ENCODE data around the gene CFAP65.

CFAP65 gene

DNA sequence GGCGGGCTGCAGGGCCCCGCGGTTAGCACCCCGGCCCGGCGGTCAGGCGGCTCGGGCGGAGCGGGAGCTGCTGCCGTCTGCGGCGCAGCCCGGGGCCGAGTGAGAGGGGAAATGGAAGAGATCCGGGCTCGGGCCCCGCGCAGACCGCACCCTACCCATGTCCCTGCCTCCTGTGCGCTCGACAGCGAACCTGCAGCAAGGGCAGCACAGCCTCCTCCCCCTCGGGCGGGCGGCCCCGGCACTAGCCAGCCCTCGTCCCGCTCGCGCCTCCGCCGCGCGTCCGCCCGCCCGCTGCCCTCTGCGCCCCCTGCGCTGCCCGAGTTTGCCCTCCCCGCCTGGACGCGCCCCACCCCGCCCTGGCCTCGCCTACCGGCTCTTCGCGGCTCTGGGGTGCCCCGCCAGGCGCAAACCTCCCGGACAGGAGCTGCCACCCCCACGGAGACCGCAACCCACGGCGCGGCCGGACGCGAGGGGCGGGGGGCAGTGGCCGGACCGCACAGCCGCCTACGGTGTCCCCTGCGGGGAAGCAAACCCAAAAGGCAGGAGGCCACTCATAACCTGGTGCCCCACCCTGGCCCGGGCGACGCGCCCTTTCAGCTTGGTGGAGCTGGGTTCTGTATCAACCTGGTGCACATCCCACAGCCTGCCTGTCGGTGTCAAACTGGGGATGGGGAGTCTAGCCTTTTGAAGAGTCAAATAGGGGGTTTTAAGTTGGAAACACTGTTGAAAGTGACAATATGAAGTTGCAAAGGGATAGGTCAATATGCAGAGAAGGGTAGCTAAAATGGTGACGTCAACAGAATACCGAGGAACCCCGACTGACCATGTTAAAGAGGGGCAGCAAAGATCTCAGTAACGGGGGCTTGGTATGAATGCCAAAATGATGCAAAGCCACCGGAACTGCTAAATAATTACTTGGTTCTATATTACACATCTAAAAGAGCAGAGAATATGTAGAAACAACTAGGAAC lies 19.8 kb upstream of the CFAP65 start, which contains the start of gene IHH:
Gene IHH (minus strand): TSS at position 101 of the 971 bp plus-strand sequence. CDS start 454 bp downstream, outside the sequence.
- no peak for DNase-seq

DNA sequence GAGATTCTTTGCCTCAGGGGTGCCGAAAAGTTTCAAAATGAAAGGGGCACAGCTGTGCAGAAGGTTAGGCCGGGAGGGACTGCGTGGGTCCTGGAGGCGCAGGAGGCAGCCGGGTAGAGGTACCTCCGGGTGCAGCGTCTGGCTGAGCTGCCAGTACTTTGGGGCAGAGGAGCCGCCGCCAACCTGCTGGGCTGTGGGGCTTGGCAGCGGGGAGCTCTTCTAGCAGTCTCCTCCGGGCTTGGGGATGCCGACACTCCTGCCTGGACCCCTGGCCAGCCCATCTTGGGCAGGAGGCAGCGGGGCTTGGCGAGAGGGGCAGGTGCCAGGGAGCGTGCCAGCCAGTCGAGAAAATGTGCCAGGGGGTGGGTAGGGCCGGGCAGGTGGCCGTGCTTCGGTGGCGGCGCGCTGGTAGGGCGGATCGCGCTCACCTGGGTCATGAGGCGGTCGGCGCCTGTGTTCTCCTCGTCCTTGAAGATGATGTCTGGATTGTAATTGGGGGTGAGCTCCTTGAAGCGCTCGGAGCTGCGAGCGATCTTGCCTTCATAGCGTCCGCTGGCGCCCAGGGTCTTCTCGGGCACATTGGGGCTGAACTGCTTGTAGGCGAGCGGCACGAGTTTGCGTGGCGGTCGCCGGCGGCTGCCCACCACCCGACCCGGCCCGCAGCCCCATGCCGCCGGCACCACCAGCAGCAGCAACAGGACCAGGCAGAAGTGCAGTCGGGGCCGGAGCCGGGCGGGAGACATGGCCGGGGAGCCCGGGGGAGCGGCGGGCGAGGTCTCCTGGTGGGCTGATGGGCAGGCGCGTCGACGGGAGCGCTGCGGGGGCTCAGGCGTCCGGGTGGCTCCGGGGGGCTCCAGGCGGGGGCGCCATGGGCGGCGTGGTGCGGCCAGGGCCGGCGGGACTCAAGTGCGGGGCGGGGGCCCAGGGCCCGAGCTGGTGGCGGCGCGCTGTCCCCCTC lies 18.7 kb upstream of the CFAP65 start:
- no peak for DNase-seq

GRCh38 chr2:219059375-219059724 lies 18.0 kb upstream of the CFAP65 start:
- DNase-seq = no peak

DNA sequence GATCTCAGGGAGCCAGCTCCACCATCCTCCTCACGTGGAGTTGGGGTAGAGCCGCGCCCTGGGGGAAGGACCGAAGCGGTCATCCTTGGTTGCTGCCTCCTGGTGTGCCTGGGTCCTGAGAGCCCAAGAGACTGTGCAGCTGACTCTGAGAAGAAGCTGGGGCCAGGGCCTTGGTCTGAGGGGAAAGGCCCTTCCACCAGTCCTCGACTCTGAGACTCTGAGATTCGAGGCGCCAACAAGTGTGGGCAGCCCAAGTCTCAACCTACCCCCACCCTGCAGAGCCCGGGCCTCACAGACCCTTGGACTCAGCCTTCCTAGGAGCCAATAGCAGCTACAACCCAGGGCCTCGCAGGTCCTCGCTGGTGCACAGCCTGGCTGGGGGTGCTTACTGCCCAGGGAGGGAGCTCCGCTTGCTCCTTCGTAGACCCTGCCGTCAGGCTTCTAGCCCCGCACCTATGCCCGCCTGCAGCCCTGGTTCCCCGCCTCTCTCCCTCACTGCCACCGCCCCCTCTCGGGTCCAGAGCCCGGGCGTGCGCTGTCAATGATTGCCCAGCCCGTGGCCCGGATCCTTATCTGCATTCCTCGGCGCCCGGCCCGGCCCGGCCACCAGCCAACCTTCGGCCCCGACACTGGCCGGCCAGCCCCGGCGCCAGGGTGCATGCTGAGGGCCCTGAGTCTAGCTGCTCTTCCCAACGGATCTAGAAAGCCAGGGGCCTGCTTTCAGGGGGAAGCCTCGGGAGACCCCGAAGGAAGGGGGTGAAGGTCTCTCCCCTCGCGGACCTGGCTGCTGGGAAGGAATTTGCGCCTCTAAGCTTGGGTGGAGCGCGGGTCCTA lies 17.4 kb upstream of the CFAP65 start:
- no peak for DNase-seq

GRCh38 chr2:219057709-219058540 lies 16.6 kb upstream of the CFAP65 start:
- peak in 51 of 56 donors; percentile 1 to 79 (median 43) for DNase-seq

DNA sequence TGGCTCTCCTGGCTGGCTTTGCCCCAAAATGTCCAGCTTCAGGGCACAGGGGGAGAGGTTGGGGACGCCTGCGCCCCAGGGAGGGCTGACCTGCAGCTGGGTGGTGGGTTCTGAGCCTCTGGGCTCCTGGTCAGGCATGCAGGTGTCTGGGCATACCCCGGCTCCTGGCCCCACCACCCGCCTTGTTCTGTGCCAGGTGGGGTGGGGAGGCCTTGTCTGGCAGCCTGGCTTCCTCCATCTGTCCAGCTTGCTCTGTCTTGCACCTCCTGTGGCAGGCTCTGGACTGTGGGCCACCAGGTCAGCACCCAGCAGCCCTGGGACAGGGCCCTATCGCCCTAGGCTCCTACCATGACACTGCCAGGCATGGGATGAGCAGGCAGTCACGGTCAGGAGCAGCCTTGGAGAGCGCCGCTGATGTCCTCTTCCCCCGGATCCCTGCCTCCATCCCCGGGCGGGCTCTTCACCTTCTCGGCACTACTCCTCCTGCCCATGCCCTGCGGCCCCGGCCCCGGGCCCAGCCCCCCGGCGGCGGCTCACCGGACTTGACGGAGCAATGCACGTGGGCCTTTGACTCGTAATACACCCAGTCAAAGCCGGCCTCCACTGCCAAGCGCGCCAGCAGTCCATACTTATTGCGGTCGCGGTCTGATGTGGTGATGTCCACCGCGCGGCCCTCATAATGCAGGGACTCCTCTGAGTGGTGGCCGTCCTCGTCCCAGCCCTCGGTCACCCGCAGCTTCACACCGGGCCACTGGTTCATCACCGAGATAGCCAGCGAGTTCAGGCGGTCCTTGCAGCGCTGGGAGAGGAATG lies 15.8 kb upstream of the CFAP65 start:
- no peak for DNase-seq

- no peak for DNase-seq
These were observed 15.0 kb upstream of the CFAP65 start for GRCh38 chr2:219056176-219056895.

DNA sequence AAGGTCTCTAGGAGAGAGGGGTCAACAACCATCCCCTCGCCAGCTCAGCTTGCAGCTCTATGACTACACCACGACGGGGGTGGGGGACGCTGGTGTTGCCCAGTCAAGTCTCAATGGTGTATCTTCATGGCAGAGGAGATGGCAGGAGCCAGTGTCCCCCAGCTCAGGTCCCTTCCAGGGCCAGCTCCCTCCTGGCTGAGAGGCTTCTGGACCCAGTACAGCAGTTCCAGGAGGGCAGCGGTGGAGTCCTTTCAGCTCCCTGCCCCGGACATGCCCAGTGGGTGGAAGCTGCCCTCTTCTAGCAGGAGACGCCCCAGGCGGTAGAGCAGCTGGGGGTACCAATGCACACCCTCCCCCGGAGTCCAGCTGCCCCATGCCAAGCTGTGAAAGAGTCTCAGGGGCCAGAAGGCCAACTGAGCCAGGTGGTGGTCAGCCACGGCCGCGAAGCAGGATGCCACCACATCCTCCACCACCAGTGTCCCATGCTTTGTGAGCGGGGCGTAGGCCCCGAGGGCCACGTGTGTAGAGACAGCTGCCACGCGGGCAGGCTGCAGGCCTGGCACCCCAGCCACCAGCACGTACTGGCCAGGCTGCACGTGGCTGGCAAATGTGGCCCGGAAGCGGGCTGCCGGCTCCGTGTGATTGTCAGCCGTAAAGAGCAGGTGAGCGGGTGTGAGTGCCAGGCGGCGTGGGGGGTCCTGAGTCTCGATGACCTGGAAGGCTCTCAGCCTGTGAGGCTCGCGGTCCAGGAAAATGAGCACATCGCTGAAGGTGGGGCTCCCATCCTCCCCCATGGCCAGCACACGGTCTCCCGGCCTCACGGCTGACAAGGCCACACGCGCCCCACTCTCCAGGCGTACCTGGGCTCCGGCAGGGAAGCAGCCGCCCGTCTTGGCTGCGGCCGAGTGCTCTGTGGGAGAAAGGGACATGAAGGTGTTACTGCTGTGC lies 13.9 kb upstream of the CFAP65 start:
- DNase-seq = no peak

- DNase-seq = no peak
These were observed 8.0 kb upstream of the CFAP65 start for GRCh38 chr2:219049282-219049681.

GRCh38 chr2:219045937-219046550 lies 4.7 kb upstream of the CFAP65 start:
- peak in 1 of 56 donors; percentile 28 for DNase-seq

GRCh38 chr2:219042750-219043149 lies 1.4 kb upstream of the CFAP65 start:
- no peak for DNase-seq

DNA sequence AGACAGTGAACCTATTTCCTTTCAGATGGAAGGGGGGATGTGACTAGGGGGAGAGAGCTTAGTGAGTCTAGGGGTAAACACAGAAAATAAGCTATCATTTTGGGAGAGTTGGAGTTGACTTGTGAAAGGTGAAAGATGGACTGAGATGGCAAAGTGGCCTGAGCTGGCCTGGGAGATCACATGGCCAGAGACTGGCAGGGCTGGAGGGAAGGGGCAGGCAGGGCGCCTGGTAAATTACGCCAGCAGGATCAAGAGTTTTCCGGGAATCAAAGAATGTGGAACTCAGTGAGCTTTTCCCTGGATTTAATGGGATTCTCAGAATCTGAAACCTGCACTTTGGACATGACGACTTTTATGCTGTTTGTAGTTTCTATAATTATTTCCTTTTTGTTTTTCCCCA lies 841 bp upstream of the CFAP65 start:
- DNase-seq = no peak

GRCh38 chr2:219038600-219038999 lies 2.7 kb downstream of the CFAP65 start:
- no peak for DNase-seq

- no peak for DNase-seq
These were observed 3.4 kb downstream of the CFAP65 start for GRCh38 chr2:219037783-219038499.

DNA sequence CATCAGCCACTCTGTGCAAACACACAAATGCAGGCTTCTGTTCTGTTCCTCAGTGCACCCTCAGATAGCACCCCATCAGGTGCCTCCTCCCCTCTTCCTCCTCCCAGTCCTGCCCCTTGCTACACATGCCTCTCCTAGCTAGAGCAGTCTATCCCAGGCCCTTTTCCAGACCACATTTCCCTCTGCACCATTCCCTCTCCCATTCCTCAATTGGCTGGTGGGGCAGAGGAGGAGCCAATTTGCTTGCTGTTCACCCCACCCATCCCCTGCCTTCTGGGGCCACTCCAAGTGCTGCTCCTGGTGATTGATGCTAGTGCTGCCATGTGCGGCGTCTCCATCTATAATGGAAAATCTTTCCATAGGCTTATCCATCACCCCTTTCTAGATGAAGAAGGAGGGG lies 5.4 kb downstream of the CFAP65 start:
- no peak for DNase-seq

DNA sequence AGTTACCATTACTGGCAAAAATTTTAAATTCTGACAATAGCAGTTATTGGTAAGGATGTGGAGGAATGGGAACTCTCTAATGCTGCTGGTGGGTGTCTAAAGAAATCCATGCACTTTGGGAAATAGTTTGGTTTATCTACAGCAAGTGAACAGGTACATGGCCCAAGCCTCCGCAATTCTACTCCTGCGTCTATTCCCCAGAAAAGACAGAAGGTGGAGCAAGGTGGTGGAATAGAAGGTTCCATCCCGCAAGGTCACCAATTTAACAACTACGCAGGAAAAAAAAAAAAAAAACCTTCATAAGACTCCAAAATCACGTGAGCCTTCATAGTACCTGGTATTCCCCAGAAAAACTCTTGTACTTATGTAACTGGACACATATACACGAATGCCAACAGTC lies 6.5 kb downstream of the CFAP65 start:
- no peak for DNase-seq

Data from amygdala (tissue), 56 donors.